NCI-H2081 (cell line): ENCODE measurements around the gene ISYNA1.

ENCODE experiments used
- DNase-seq, 2 experiments: peaks; one replicate each; lab custom pipeline; 2025; lab: John Stamatoyannopoulos, UW

Gene ISYNA1

GRCh38 chr19:18467978-18468377 lies 30.0 kb upstream of the ISYNA1 start:
- no peak for DNase-seq

GRCh38 chr19:18466354-18466753 lies 28.4 kb upstream of the ISYNA1 start:
- DNase-seq, result no peak

- DNase-seq, result no peak
Measured at GRCh38 chr19:18465964-18466339, 28.0 kb upstream of the ISYNA1 start.

- DNase-seq, result no peak
Measured at GRCh38 chr19:18465214-18465963, 27.5 kb upstream of the ISYNA1 start.

GRCh38 chr19:18464646-18465045 lies 26.7 kb upstream of the ISYNA1 start:
- peak; percentile 69 to 92 for DNase-seq

GRCh38 chr19:18461471-18461870 lies 23.5 kb upstream of the ISYNA1 start:
- DNase-seq, result no peak

GRCh38 chr19:18460900-18461299 lies 23.0 kb upstream of the ISYNA1 start:
- no peak for DNase-seq

- DNase-seq, result no peak
Measured at GRCh38 chr19:18457483-18458331, 19.8 kb upstream of the ISYNA1 start.

GRCh38 chr19:18456974-18457373 lies 19.0 kb upstream of the ISYNA1 start:
- no peak for DNase-seq

- no peak for DNase-seq
Measured at GRCh38 chr19:18456279-18456678, 18.3 kb upstream of the ISYNA1 start.

- no peak for DNase-seq
Measured at GRCh38 chr19:18453269-18454024, 15.5 kb upstream of the ISYNA1 start.

GRCh38 chr19:18452386-18452785 lies 14.5 kb upstream of the ISYNA1 start:
- DNase-seq, result no peak

- DNase-seq, result peak; percentile 62 to 74
Measured at GRCh38 chr19:18450931-18451836, 13.3 kb upstream of the ISYNA1 start.

- no peak for DNase-seq
Measured at GRCh38 chr19:18450021-18450930, 12.3 kb upstream of the ISYNA1 start.

GRCh38 chr19:18449552-18449951 lies 11.6 kb upstream of the ISYNA1 start:
- no peak for DNase-seq

GRCh38 chr19:18446811-18447359 lies 9.0 kb upstream of the ISYNA1 start:
- no peak for DNase-seq

GRCh38 chr19:18446145-18446810 lies 8.3 kb upstream of the ISYNA1 start:
- DNase-seq, result no peak

GRCh38 chr19:18445262-18445948 lies 7.5 kb upstream of the ISYNA1 start:
- no peak for DNase-seq

GRCh38 chr19:18444513-18444912 lies 6.6 kb upstream of the ISYNA1 start:
- DNase-seq, result no peak
